ENCODE measurements around the gene TIMD4. TPM values are rescaled to one million over a fixed set of nuclear protein-coding genes. Genes with fewer than 3 reads are reported as not detected.

The TIMD4 gene
- total RNA-seq, 1 donor from 2014 or later = not detected

GRCh38 chr5:156913355-156913718 lies 49.7 kb downstream of the TIMD4 start:
- no peak overlapping the region for H3K4me3 Mint-ChIP-seq
- no peaks in the 10 kb centered on the region for H3K36me3 Mint-ChIP-seq
- DNase-seq (ENCODE audit: low spot score in 2 of 2, unreplicated experiment in 2 of 2) = no peak
- H3K4me1 Mint-ChIP-seq = no peaks in the 10 kb centered on the region
- no peaks in the 10 kb centered on the region for H3K27me3 Mint-ChIP-seq (ENCODE audit: low read depth)
- no peak overlapping the region for H3K27ac Mint-ChIP-seq
- no peak for TF ChIP-seq CTCF (IDR thresholded peaks at IDR 0.05; ENCODE audit: unreplicated experiment)
- no peaks in the 10 kb centered on the region for H3K9me3 Mint-ChIP-seq

- no peak for DNase-seq (ENCODE audit: low spot score in 2 of 2, unreplicated experiment in 2 of 2)
- Mint-ChIP-seq H3K9me3 (no peaks in the 10 kb centered on the region), H3K4me3 (no peak overlapping the region), H3K4me1 (no peaks in the 10 kb centered on the region), H3K27me3 (ENCODE audit: low read depth) (no peaks in the 10 kb centered on the region), H3K36me3 (no peaks in the 10 kb centered on the region), H3K27ac (no peak overlapping the region)
- TF ChIP-seq CTCF (IDR thresholded peaks at IDR 0.05; ENCODE audit: unreplicated experiment) = no peak
Observed at GRCh38 chr5:156912869-156913268, 50.2 kb downstream of the TIMD4 start.

- Mint-ChIP-seq H3K4me3 (no peak overlapping the region), H3K4me1 (no peaks in the 10 kb centered on the region), H3K27ac (no peak overlapping the region), H3K27me3 (ENCODE audit: low read depth) (no peaks in the 10 kb centered on the region), H3K36me3 (no peaks in the 10 kb centered on the region), H3K9me3 (no peaks in the 10 kb centered on the region)
- no peak for DNase-seq (ENCODE audit: low spot score in 2 of 2, unreplicated experiment in 2 of 2)
- TF ChIP-seq CTCF (IDR thresholded peaks at IDR 0.05; ENCODE audit: unreplicated experiment) = no peak
Observed at GRCh38 chr5:156909180-156909579, 53.8 kb downstream of the TIMD4 start.

- Mint-ChIP-seq H3K4me1 (no peaks in the 10 kb centered on the region), H3K27ac (no peak overlapping the region), H3K36me3 (no peaks in the 10 kb centered on the region), H3K4me3 (no peak overlapping the region), H3K9me3 (no peaks in the 10 kb centered on the region), H3K27me3 (ENCODE audit: low read depth) (no peaks in the 10 kb centered on the region)
- no peak for TF ChIP-seq CTCF (IDR thresholded peaks at IDR 0.05; ENCODE audit: unreplicated experiment)
- DNase-seq (ENCODE audit: low spot score in 2 of 2, unreplicated experiment in 2 of 2) = no peak
Observed at GRCh38 chr5:156907667-156908066, 55.4 kb downstream of the TIMD4 start.

GRCh38 chr5:156906807-156907206 lies 56.2 kb downstream of the TIMD4 start:
- H3K4me3 Mint-ChIP-seq = no peak overlapping the region
- no peaks in the 10 kb centered on the region for H3K9me3 Mint-ChIP-seq
- H3K4me1 Mint-ChIP-seq = no peaks in the 10 kb centered on the region
- no peaks in the 10 kb centered on the region for H3K36me3 Mint-ChIP-seq
- H3K27ac Mint-ChIP-seq = no peak overlapping the region
- no peak for TF ChIP-seq CTCF (IDR thresholded peaks at IDR 0.05; ENCODE audit: unreplicated experiment)
- no peaks in the 10 kb centered on the region for H3K27me3 Mint-ChIP-seq (ENCODE audit: low read depth)
- no peak for DNase-seq (ENCODE audit: low spot score in 2 of 2, unreplicated experiment in 2 of 2)

- Mint-ChIP-seq H3K36me3 (no peaks in the 10 kb centered on the region), H3K4me1 (no peaks in the 10 kb centered on the region), H3K4me3 (no peak overlapping the region), H3K27me3 (ENCODE audit: low read depth) (peaks cover 2% of the 10 kb centered on the region), H3K9me3 (peaks cover 4% of the 10 kb centered on the region), H3K27ac (no peak overlapping the region)
- no peak for DNase-seq (ENCODE audit: low spot score in 2 of 2, unreplicated experiment in 2 of 2)
- TF ChIP-seq CTCF (IDR thresholded peaks at IDR 0.05; ENCODE audit: unreplicated experiment) = no peak
Observed at GRCh38 chr5:156896546-156896945, 66.5 kb downstream of the TIMD4 start.

Data from mesothelial cell of epicardium (in vitro differentiated cells).